Fibroblast of villous mesenchyme (primary cell): ENCODE results near the gene TET3. TPM values are rescaled to one million over a fixed set of nuclear protein-coding genes. Genes with fewer than 3 reads are reported as not detected.
A peak's percentile ranks its signal among the peaks of the same experiment; 100 is the strongest.

Experiments used
- DNase-seq: peaks from one replicate; pipeline ENCODE4 v3.0.0-alpha.2; 2010; ENCODE audit warnings: low read depth
- H3K4me3 ChIP-seq: 2 replicates; pipeline ENCODE4 v1.5.1; 2011; ENCODE audit warnings: low read depth, mild to moderate bottlenecking, low read length
- CTCF ChIP-seq: IDR thresholded peaks from 2 replicates; pipeline ENCODE4 v1.5.1; 2012; ENCODE audit warnings: low read depth, mild to moderate bottlenecking, low read length; ENCODE audit not compliant: insufficient read depth
- small RNA-seq: library from RNA; depleted of rRNA; stranded (forward); fragments of <200 nt; gene quantifications from one replicate; pipeline ENCODE3, GENCODE V24; 2012
- total RNA-seq: library from RNA; depleted of rRNA; stranded (reverse); fragments of >200 nt; gene quantifications from 2 replicates; pipeline ENCODE4 v1.2.3, GENCODE V29; 2012

Gene TET3
- total RNA-seq, 1 donor, result 5.6 TPM

DNA sequence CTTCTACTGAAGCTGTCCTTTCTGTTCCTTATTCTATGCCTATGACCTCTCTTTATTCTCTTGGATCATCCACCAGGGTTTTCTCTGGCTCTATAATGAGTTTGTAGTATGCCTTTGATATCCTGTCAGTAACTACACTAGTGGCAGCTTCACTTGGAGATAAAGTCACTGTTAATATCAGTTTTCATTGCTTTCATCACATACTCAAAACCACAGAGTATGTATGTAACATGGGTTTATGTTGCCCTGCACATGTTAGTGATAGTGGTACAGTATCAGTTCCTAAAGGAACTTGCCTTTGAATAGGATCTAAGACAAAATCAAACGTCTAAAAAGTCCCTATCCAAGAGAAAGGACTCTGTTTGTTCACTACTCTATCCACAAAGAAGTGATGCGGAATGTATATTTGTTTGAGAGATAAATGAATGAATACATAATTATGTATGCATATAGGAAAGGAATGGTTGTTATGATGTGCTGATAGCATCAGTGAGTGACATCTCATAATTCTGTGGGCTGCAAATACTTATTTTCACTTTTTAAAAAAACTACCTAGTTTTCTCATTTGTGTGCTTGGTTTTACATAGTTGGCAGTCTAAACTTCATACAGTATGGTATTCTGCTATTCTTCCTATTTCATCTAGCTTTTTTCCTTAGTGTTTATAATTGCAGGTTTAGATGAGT lies 45.1 kb downstream of the TET3 start:
- TF ChIP-seq CTCF, result no peak
- H3K4me3 ChIP-seq, result no peak overlapping the region
- no peak for DNase-seq

- TF ChIP-seq CTCF, result no peak
- H3K4me3 ChIP-seq, result no peak overlapping the region
- DNase-seq, result no peak
Measured at GRCh38 chr2:74031221-74031620, 46.5 kb downstream of the TET3 start.

DNA sequence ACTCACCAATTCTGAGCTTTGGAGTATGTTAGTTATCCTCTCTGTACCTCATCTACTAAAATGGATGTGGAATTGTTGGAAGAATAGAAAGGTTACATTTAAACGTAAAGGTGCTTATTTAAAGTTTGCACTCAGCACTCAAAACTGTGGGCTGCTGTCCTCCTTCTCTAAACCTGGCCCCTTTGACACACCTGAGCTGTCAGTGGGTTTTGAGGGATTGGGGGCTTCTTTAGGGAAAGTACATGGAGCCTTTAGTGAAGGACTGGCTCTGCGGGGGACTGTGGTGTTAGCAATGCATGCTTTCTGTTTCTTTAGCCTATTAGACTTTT lies 47.2 kb downstream of the TET3 start:
- H3K4me3 ChIP-seq, result peak overlapping the region; percentile 13

GRCh38 chr2:74033375-74033774 lies 48.7 kb downstream of the TET3 start:
- DNase-seq, result peak; percentile 81
- TF ChIP-seq CTCF, result no peak
- H3K4me3 ChIP-seq, result peak overlapping the region; percentile 5

More for the DNA sequence above, 47.2 kb downstream of the TET3 start:
- TF ChIP-seq CTCF, result no peak
- DNase-seq, result no peak

Small RNAs within 50 kb of the gene (small RNA-seq; reads per million reads assigned to genes)
- gene AC110801.1, result not detected
- not detected for gene RNA5SP97

Other genes starting within 250 kb of the TET3 start
- 20.6 and 22.9 TPM in 2 replicates for gene TPRKB, start 247.6 kb upstream of the TET3 start, total RNA-seq
- gene DUSP11, start 204.8 kb upstream of the TET3 start, total RNA-seq, result 31.2 and 38.4 TPM in 2 replicates
- not detected in 2 replicates for gene C2orf78, start 200.7 kb upstream of the TET3 start, total RNA-seq
- 22.9 and 28.5 TPM in 2 replicates for gene STAMBP, start 155.9 kb upstream of the TET3 start, total RNA-seq
- gene ACTG2, start 91.9 kb upstream of the TET3 start, total RNA-seq, result 59.6 and 113 TPM in 2 replicates
- gene DGUOK, start 58.0 kb upstream of the TET3 start, total RNA-seq, result 73.8 and 81.2 TPM in 2 replicates
- gene BOLA3, start 163.0 kb downstream of the TET3 start, total RNA-seq, result 41.2 and 50.1 TPM in 2 replicates
- gene MOB1A, start 194.0 kb downstream of the TET3 start, total RNA-seq, result 102 and 155 TPM in 2 replicates
- gene MTHFD2, start 213.7 kb downstream of the TET3 start, total RNA-seq, result 174 and 177 TPM in 2 replicates